ENCODE data around the gene EED.

EED gene

GRCh38 chr11:86244522-86245368, at the start of gene EED:
Gene EED, plus strand, starts transcription at chr11:86244753. Its CDS starts 477 bp downstream, at chr11:86245230.
- peak; percentile 95 for DNase-seq (ENCODE audit: low spot score)

- no peak for DNase-seq (ENCODE audit: low spot score)
Measured at GRCh38 chr11:86194998-86195397, 49.6 kb upstream of the EED start.

GRCh38 chr11:86196085-86196696, 48.4 kb upstream of the EED start:
- no peak for DNase-seq (ENCODE audit: low spot score)

GRCh38 chr11:86196913-86197312, 47.6 kb upstream of the EED start:
- no peak for DNase-seq (ENCODE audit: low spot score)

- no peak for DNase-seq (ENCODE audit: low spot score)
Measured at GRCh38 chr11:86197448-86197847, 47.1 kb upstream of the EED start.

- DNase-seq (ENCODE audit: low spot score) = no peak
Measured at GRCh38 chr11:86198139-86198538, 46.4 kb upstream of the EED start.

GRCh38 chr11:86199354-86199753, 45.2 kb upstream of the EED start:
- no peak for DNase-seq (ENCODE audit: low spot score)

- DNase-seq (ENCODE audit: low spot score) = no peak
Measured at GRCh38 chr11:86201371-86201884, 43.1 kb upstream of the EED start.

- DNase-seq (ENCODE audit: low spot score) = no peak
Measured at GRCh38 chr11:86202013-86202336, 42.6 kb upstream of the EED start.

GRCh38 chr11:86204356-86204755, 40.2 kb upstream of the EED start:
- DNase-seq (ENCODE audit: low spot score) = no peak

GRCh38 chr11:86205421-86206336, 38.9 kb upstream of the EED start:
- no peak for DNase-seq (ENCODE audit: low spot score)

- DNase-seq (ENCODE audit: low spot score) = no peak
Measured at GRCh38 chr11:86206337-86206695, 38.2 kb upstream of the EED start.

- no peak for DNase-seq (ENCODE audit: low spot score)
Measured at GRCh38 chr11:86207413-86207812, 37.1 kb upstream of the EED start.

- DNase-seq (ENCODE audit: low spot score) = no peak
Measured at GRCh38 chr11:86208572-86208971, 36.0 kb upstream of the EED start.

- no peak for DNase-seq (ENCODE audit: low spot score)
Measured at GRCh38 chr11:86209806-86210657, 34.5 kb upstream of the EED start.

- no peak for DNase-seq (ENCODE audit: low spot score)
Measured at GRCh38 chr11:86210898-86211297, 33.7 kb upstream of the EED start.

- DNase-seq (ENCODE audit: low spot score) = no peak
Measured at GRCh38 chr11:86211619-86212018, 32.9 kb upstream of the EED start.

- DNase-seq (ENCODE audit: low spot score) = no peak
Measured at GRCh38 chr11:86212019-86212611, 32.4 kb upstream of the EED start.

- no peak for DNase-seq (ENCODE audit: low spot score)
Measured at GRCh38 chr11:86214710-86215109, 29.8 kb upstream of the EED start.

GRCh38 chr11:86218125-86219084, 26.1 kb upstream of the EED start:
- peak; percentile 88 for DNase-seq (ENCODE audit: low spot score)
